ENCODE measurements around the gene SEMG2. TPM values are rescaled to one million over a fixed set of nuclear protein-coding genes. Genes with fewer than 3 reads are reported as not detected.

The SEMG2 gene
- total RNA-seq, 1 experiment from 2014 or later = not detected

GRCh38 chr20:45263556-45264266 lies 42.5 kb downstream of the SEMG2 start:
- Histone ChIP-seq H3K4me2 (ENCODE audit: low read length) (no peak overlapping the region), H3K79me2 (ENCODE audit: insufficient read depth, low read length) (no peaks in the 10 kb centered on the region), H3K4me3 (replicated peaks in 1 of 2; ENCODE audit: low read depth in 1 of 2, low read length in 2 of 2) (no peak overlapping the region), H4K20me1 (ENCODE audit: insufficient read depth) (no peaks in the 10 kb centered on the region), H3K9ac (ENCODE audit: low read length) (no peak overlapping the region), H3K27me3 (ENCODE audit: insufficient read depth, low read length) (peaks cover 3% of the 10 kb centered on the region; the same call in 1 of the 2 replicates), H2AFZ (ENCODE audit: low read depth, low read length, poor library complexity, severe bottlenecking) (no peak overlapping the region), H3K4me1 (ENCODE audit: control insufficient read depth in 1 of 2, insufficient read depth in 2 of 2, low read length in 2 of 2) (no peaks in the 10 kb centered on the region), H3K9me3 (ENCODE audit: control insufficient read depth in 1 of 2, insufficient read depth in 1 of 2, low read depth in 1 of 2, low read length in 2 of 2) (no peaks in the 10 kb centered on the region), H3K27ac (ENCODE audit: low read depth, low read length) (no peak overlapping the region), H3K36me3 (ENCODE audit: control insufficient read depth in 1 of 2, insufficient read depth in 2 of 2, low read length in 2 of 2) (no peaks in the 10 kb centered on the region), H3K9me2 (ENCODE audit: insufficient read depth) (no peaks in the 10 kb centered on the region)
- BruUV-seq (replicated peaks) = no TSS peak
- DNase-seq (ENCODE audit: low read depth, low spot score) = no peak
- CTCF ChIA-PET = no interaction called here
- POLR2A ChIA-PET = no interaction called here
- ATAC-seq = no peak
- TF ChIP-seq MAX (IDR thresholded peaks at IDR 0.05) (no peak), RAD21 (IDR thresholded peaks at IDR 0.05; ENCODE audit: low read depth) (no peak), CBX3 (IDR thresholded peaks at IDR 0.05; ENCODE audit: low read depth) (no peak)
- intact Hi-C loops (cut with micrococcal nuclease) = no loop called here
- RAD21 ChIA-PET (ENCODE audit: low non-redundant PET in 1 of 2, low total read pairs in 2 of 2, uncharacterized antibody in 2 of 2, unreplicated experiment in 2 of 2) = no interaction called here

GRCh38 chr20:45266977-45267376 lies 45.8 kb downstream of the SEMG2 start:
- BruUV-seq (replicated peaks) = no TSS peak
- Histone ChIP-seq H3K4me1 (ENCODE audit: control insufficient read depth in 1 of 2, insufficient read depth in 2 of 2, low read length in 2 of 2) (no peaks in the 10 kb centered on the region), H3K9me2 (ENCODE audit: insufficient read depth) (no peaks in the 10 kb centered on the region), H3K79me2 (ENCODE audit: insufficient read depth, low read length) (no peaks in the 10 kb centered on the region), H3K36me3 (ENCODE audit: control insufficient read depth in 1 of 2, insufficient read depth in 2 of 2, low read length in 2 of 2) (no peaks in the 10 kb centered on the region), H3K4me3 (replicated peaks in 1 of 2; ENCODE audit: low read depth in 1 of 2, low read length in 2 of 2) (no peak overlapping the region), H4K20me1 (ENCODE audit: insufficient read depth) (no peaks in the 10 kb centered on the region), H3K9me3 (ENCODE audit: control insufficient read depth in 1 of 2, insufficient read depth in 1 of 2, low read depth in 1 of 2, low read length in 2 of 2) (no peaks in the 10 kb centered on the region), H3K27ac (ENCODE audit: low read depth, low read length) (no peak overlapping the region), H3K27me3 (ENCODE audit: insufficient read depth, low read length) (peaks cover 3% of the 10 kb centered on the region; the same call in 1 of the 2 replicates), H2AFZ (ENCODE audit: low read depth, low read length, poor library complexity, severe bottlenecking) (no peak overlapping the region), H3K4me2 (ENCODE audit: low read length) (no peak overlapping the region), H3K9ac (ENCODE audit: low read length) (no peak overlapping the region)
- ChIA-PET CTCF (no interaction called here), RAD21 (ENCODE audit: low non-redundant PET in 1 of 2, low total read pairs in 2 of 2, uncharacterized antibody in 2 of 2, unreplicated experiment in 2 of 2) (no interaction called here), POLR2A (no interaction called here)
- TF ChIP-seq ZFX (IDR thresholded peaks at IDR 0.05) (no peak), MAX (IDR thresholded peaks at IDR 0.05) (no peak)
- TF ChIP-seq, protein P1, sequence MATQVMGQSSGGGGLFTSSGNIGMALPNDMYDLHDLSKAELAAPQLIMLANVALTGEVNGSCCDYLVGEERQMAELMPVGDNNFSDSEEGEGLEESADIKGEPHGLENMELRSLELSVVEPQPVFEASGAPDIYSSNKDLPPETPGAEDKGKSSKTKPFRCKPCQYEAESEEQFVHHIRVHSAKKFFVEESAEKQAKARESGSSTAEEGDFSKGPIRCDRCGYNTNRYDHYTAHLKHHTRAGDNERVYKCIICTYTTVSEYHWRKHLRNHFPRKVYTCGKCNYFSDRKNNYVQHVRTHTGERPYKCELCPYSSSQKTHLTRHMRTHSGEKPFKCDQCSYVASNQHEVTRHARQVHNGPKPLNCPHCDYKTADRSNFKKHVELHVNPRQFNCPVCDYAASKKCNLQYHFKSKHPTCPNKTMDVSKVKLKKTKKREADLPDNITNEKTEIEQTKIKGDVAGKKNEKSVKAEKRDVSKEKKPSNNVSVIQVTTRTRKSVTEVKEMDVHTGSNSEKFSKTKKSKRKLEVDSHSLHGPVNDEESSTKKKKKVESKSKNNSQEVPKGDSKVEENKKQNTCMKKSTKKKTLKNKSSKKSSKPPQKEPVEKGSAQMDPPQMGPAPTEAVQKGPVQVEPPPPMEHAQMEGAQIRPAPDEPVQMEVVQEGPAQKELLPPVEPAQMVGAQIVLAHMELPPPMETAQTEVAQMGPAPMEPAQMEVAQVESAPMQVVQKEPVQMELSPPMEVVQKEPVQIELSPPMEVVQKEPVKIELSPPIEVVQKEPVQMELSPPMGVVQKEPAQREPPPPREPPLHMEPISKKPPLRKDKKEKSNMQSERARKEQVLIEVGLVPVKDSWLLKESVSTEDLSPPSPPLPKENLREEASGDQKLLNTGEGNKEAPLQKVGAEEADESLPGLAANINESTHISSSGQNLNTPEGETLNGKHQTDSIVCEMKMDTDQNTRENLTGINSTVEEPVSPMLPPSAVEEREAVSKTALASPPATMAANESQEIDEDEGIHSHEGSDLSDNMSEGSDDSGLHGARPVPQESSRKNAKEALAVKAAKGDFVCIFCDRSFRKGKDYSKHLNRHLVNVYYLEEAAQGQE (IDR thresholded peaks at IDR 0.05; ENCODE audit: low read depth) = no peak
- no peak for DNase-seq (ENCODE audit: low read depth, low spot score)
- no peak for ATAC-seq
- intact Hi-C loops (cut with micrococcal nuclease) = no loop called here
